Parathyroid adenoma (tissue), 2 donors: ENCODE measurements around the gene LRP6.

Experiments used
- H2AFZ ChIP-seq: fragments of 300-600 bp; sonication (generic); one replicate; pipeline ENCODE4 v1.7.0; 2017; ENCODE audit warnings: antibody characterized with exemption, mild to moderate bottlenecking
- H3K27ac ChIP-seq: fragments of 300-600 bp; sonication (generic); one replicate; pipeline ENCODE4 v1.7.0; 2017
- H3K27me3 ChIP-seq: fragments of 300-600 bp; sonication (generic); one replicate; pipeline ENCODE4 v1.7.0; 2017; ENCODE audit warnings: low read length; ENCODE audit not compliant: control insufficient read depth, insufficient read depth
- H3K36me3 ChIP-seq: fragments of 300-600 bp; sonication (generic); one replicate; pipeline ENCODE4 v1.7.0; 2017; ENCODE audit warnings: low read length; ENCODE audit not compliant: control insufficient read depth, insufficient read depth
- H3K4me1 ChIP-seq: fragments of 300-600 bp; sonication (generic); one replicate; pipeline ENCODE4 v1.7.0; 2017; ENCODE audit warnings: control low read depth
- H3K4me2 ChIP-seq: fragments of 300-600 bp; sonication (generic); one replicate; pipeline ENCODE4 v1.7.0; 2017; ENCODE audit warnings: low read length
- H3K4me3 ChIP-seq: fragments of 300-600 bp; sonication (generic); one replicate; pipeline ENCODE4 v1.7.0; 2017; ENCODE audit warnings: low read depth, low read length
- H3K79me2 ChIP-seq: fragments of 300-600 bp; sonication (generic); one replicate; pipeline ENCODE4 v1.7.0; 2017; ENCODE audit warnings: control low read depth
- H3K9ac ChIP-seq: fragments of 300-600 bp; sonication (generic); one replicate; pipeline ENCODE4 v1.7.0; 2017; ENCODE audit warnings: mild to moderate bottlenecking
- H3K9me3 ChIP-seq: fragments of 300-600 bp; sonication (generic); one replicate; pipeline ENCODE4 v1.7.0; 2017; ENCODE audit warnings: low read length; ENCODE audit not compliant: control insufficient read depth
- TF ChIP-seq, protein P1 (sequence below): fragments of 300-600 bp; sonication (generic); IDR thresholded peaks from one replicate; pipeline ENCODE4 v1.7.0; 2017; ENCODE audit warnings: antibody characterized with exemption, mild to moderate bottlenecking
- donor health status: primary hyperparathyroidism.

Gene LRP6

GRCh38 chr12:12282761-12283425 lies 16.0 kb upstream of the LRP6 start:
- Histone ChIP-seq H3K79me2 (no peaks in the 10 kb centered on the region), H3K27me3 (no peaks in the 10 kb centered on the region), H3K4me2 (no peak overlapping the region), H3K4me3 (no peak overlapping the region), H3K4me1 (peaks cover 6% of the 10 kb centered on the region), H3K9me3 (no peaks in the 10 kb centered on the region), H3K9ac (no peak overlapping the region), H3K36me3 (no peaks in the 10 kb centered on the region), H3K27ac (no peak overlapping the region), H2AFZ (no peak overlapping the region)
- TF ChIP-seq, protein P1, sequence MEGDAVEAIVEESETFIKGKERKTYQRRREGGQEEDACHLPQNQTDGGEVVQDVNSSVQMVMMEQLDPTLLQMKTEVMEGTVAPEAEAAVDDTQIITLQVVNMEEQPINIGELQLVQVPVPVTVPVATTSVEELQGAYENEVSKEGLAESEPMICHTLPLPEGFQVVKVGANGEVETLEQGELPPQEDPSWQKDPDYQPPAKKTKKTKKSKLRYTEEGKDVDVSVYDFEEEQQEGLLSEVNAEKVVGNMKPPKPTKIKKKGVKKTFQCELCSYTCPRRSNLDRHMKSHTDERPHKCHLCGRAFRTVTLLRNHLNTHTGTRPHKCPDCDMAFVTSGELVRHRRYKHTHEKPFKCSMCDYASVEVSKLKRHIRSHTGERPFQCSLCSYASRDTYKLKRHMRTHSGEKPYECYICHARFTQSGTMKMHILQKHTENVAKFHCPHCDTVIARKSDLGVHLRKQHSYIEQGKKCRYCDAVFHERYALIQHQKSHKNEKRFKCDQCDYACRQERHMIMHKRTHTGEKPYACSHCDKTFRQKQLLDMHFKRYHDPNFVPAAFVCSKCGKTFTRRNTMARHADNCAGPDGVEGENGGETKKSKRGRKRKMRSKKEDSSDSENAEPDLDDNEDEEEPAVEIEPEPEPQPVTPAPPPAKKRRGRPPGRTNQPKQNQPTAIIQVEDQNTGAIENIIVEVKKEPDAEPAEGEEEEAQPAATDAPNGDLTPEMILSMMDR: no peak

GRCh38 chr12:12282202-12282601 lies 15.4 kb upstream of the LRP6 start:
- Histone ChIP-seq H3K4me1 (peaks cover 6% of the 10 kb centered on the region), H3K27me3 (no peaks in the 10 kb centered on the region), H2AFZ (no peak overlapping the region), H3K4me3 (no peak overlapping the region), H3K36me3 (no peaks in the 10 kb centered on the region), H3K9me3 (no peaks in the 10 kb centered on the region), H3K4me2 (no peak overlapping the region), H3K79me2 (no peaks in the 10 kb centered on the region), H3K9ac (no peak overlapping the region), H3K27ac (no peak overlapping the region)
- TF ChIP-seq, protein P1: no peak

- Histone ChIP-seq H3K4me2 (no peak overlapping the region), H3K9me3 (no peaks in the 10 kb centered on the region), H3K9ac (no peak overlapping the region), H3K27ac (no peak overlapping the region), H3K4me3 (no peak overlapping the region), H3K79me2 (no peaks in the 10 kb centered on the region), H3K36me3 (no peaks in the 10 kb centered on the region), H3K27me3 (no peaks in the 10 kb centered on the region), H3K4me1 (peaks cover 6% of the 10 kb centered on the region), H2AFZ (no peak overlapping the region)
- TF ChIP-seq, protein P1: no peak
These were observed 14.3 kb upstream of the LRP6 start for GRCh38 chr12:12281134-12281533.

GRCh38 chr12:12278899-12279298 lies 12.1 kb upstream of the LRP6 start:
- H3K27ac ChIP-seq: no peak overlapping the region
- TF ChIP-seq, protein P1: no peak
- H3K4me3 ChIP-seq: no peak overlapping the region
- H3K79me2 ChIP-seq: no peaks in the 10 kb centered on the region
- no peak overlapping the region for H3K4me2 ChIP-seq
- no peaks in the 10 kb centered on the region for H3K27me3 ChIP-seq
- no peaks in the 10 kb centered on the region for H3K36me3 ChIP-seq
- H3K4me1 ChIP-seq: peaks cover 3% of the 10 kb centered on the region
- H2AFZ ChIP-seq: no peak overlapping the region
- no peaks in the 10 kb centered on the region for H3K9me3 ChIP-seq
- H3K9ac ChIP-seq: no peak overlapping the region

GRCh38 chr12:12275874-12276273 lies 9.0 kb upstream of the LRP6 start:
- Histone ChIP-seq H3K4me3 (no peak overlapping the region), H3K36me3 (no peaks in the 10 kb centered on the region), H2AFZ (no peak overlapping the region), H3K27ac (no peak overlapping the region), H3K79me2 (no peaks in the 10 kb centered on the region), H3K4me2 (no peak overlapping the region), H3K9ac (no peak overlapping the region), H3K27me3 (no peaks in the 10 kb centered on the region), H3K9me3 (no peaks in the 10 kb centered on the region), H3K4me1 (peaks cover 4% of the 10 kb centered on the region)
- TF ChIP-seq, protein P1: no peak
